Measurements from ENCODE around the gene KHDC4.

Gene KHDC4

DNA sequence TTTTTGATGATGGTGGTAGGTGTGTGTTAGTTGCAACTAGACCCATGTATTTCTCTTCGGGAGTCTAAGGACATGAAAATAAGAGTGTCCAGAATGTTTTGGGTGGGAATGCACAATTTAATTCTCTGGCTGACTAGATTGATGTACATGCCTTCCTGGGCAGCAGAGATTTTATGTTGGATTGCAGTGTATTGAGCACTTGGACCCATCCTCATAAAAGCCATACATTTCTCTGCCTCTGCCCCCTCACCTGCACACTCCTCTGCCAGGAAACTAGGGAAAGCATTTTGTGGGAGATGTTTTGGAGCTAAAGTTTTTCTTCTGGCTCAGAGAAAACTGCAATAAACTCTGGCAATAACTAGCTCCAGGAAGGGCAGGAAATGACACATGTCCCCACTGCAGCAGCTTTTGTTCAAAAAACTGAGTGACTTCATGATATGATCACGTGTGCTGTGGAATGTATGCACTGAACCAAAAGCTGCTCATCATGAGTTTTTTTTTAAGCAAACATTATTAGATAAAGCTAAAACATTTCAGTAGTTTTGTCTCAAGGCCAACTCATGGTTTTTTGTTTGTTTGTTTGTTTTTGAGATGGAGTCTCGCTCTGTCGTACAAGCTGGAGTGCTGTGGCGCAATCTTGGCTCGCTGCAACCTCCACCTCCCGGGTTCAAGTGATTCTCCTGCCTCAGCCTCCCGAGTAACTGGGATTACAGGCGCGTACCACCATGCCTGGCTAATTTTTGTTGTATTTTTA is 40.6 kb downstream of the KHDC4 start:
- intact Hi-C loops (cut with micrococcal nuclease), result no loop called here
- peak overlapping the region; percentile 9 for H3K4me3 Mint-ChIP-seq
- H3K9me3 Mint-ChIP-seq, result no peaks in the 10 kb centered on the region
- no peaks in the 10 kb centered on the region for H3K27me3 Mint-ChIP-seq
- peaks cover 31% of the 10 kb centered on the region for H3K36me3 Mint-ChIP-seq (ENCODE audit: low read depth)
- H3K4me1 Mint-ChIP-seq (ENCODE audit: low read depth), result peaks cover 11% of the 10 kb centered on the region
- H3K27ac Mint-ChIP-seq, result peak overlapping the region; percentile 40

DNA sequence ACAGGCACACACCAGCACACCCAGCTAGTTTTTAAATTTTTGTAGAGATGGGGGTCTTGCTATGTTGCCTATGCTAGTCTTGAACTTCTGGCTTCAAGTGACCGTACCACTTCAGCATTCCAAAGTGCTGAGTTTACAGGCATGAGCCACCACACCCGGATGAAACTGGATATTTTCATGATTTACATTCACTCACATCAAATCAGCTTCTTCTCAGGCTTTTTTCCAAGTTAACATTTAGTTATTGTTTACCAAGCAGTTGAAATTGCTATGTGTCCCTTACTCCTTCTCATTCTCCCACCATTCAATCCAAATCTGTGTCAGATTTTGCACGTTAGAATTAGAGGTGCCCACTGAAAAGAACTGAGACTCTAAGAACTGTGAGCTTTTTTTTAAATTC is 41.4 kb downstream of the KHDC4 start:
- intact Hi-C loops (cut with micrococcal nuclease), result no loop called here

DNA sequence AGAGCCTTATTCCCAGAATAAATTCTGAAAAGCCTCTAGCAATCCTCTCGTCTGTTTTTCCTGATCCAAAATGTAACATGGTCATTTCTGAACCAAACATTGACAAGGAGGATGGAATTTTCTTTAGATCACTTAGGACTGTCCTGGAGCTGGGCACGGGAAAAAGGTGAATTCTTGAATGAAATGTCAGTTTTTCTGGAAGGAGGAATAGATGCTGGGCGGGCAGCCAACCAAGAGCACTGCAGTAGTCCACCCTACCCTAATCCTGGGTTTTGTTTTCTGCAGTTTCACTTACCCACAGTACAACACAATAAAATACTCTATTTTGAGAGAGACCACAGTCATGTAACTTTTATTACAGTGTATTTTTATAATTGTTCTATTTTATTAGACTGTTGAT is 44.0 kb downstream of the KHDC4 start:
- Mint-ChIP-seq H3K36me3 (ENCODE audit: low read depth) (peaks cover under 1% of the 10 kb centered on the region), H3K27me3 (no peaks in the 10 kb centered on the region), H3K4me3 (no peak overlapping the region), H3K4me1 (ENCODE audit: low read depth) (peaks cover 11% of the 10 kb centered on the region), H3K9me3 (no peaks in the 10 kb centered on the region), H3K27ac (no peak overlapping the region)
- intact Hi-C loops (cut with micrococcal nuclease), result no loop called here

More for the DNA sequence above, 41.4 kb downstream of the KHDC4 start:
- H3K4me3 Mint-ChIP-seq, result no peak overlapping the region
- peaks cover 26% of the 10 kb centered on the region for H3K36me3 Mint-ChIP-seq (ENCODE audit: low read depth)
- peaks cover 11% of the 10 kb centered on the region for H3K4me1 Mint-ChIP-seq (ENCODE audit: low read depth)
- peak overlapping the region; percentile 40 for H3K27ac Mint-ChIP-seq
- H3K27me3 Mint-ChIP-seq, result no peaks in the 10 kb centered on the region
- H3K9me3 Mint-ChIP-seq, result no peaks in the 10 kb centered on the region

DNA sequence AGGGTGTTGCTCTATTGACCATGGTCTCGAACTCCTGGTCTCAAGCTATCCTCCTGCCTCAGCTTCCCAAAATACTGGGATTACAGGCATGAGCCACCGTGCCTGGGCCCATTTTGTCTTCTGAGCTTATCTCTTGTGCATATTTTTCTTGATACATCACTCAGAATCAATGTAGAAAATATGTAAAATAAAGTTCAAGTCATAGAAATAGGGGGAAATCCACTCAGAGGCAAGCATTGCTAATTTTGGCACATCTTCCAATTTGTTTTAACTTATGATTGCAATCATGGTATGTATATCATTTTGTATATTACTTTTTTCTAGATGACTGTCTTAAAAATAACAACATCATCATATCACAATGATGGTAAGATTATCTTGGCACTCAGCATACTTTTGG is 44.6 kb downstream of the KHDC4 start:
- no peaks in the 10 kb centered on the region for H3K27me3 Mint-ChIP-seq
- H3K9me3 Mint-ChIP-seq, result no peaks in the 10 kb centered on the region
- intact Hi-C loops (cut with micrococcal nuclease), result no loop called here
- no peaks in the 10 kb centered on the region for H3K36me3 Mint-ChIP-seq (ENCODE audit: low read depth)
- no peak overlapping the region for H3K4me3 Mint-ChIP-seq
- no peak overlapping the region for H3K27ac Mint-ChIP-seq
- H3K4me1 Mint-ChIP-seq (ENCODE audit: low read depth), result peaks cover 11% of the 10 kb centered on the region

DNA sequence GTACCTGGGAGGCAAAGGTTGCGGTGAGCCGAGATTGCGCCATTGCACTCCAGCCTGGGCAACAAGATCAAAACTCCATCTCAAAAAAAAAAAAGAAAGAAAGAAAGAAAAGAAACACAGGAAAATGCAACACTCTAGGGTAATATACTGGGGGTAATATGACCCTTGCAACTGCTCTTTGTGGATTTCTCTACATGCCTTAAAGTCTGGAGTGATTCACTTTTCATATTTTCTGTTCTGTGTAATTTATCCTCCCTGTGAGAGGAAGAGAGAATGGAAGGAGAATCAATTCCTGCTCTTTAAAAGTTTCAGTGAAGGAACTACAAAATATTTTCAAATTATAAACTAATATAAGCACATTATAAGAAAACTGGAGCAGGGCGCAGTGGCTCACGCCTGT is 45.7 kb downstream of the KHDC4 start:
- H3K36me3 Mint-ChIP-seq (ENCODE audit: low read depth), result no peaks in the 10 kb centered on the region
- intact Hi-C loops (cut with micrococcal nuclease), result no loop called here
- peaks cover 6% of the 10 kb centered on the region for H3K4me1 Mint-ChIP-seq (ENCODE audit: low read depth)
- H3K27me3 Mint-ChIP-seq, result no peaks in the 10 kb centered on the region
- H3K27ac Mint-ChIP-seq, result no peak overlapping the region
- H3K4me3 Mint-ChIP-seq, result no peak overlapping the region
- no peaks in the 10 kb centered on the region for H3K9me3 Mint-ChIP-seq

DNA sequence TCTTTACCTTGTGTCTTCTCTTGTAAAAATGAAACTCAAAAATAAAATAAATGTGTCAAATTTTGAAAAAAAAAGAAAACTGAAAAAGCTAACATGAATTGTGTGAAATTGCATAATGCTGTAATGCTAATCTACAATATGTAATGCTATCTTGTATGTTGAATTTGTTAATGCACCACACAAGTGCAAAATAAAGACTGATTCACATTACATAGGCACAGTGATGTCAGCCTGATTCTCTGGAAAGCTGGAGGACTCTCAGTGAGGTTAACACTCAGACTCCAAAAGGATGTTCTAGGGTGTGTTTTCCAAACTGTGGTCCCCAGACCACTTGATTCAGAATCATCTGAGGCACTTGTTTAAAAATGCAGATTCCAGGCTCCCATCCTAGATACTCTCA is 49.2 kb downstream of the KHDC4 start:
- intact Hi-C loops (cut with micrococcal nuclease), result no loop called here
- H3K4me1 Mint-ChIP-seq (ENCODE audit: low read depth), result no peaks in the 10 kb centered on the region
- H3K36me3 Mint-ChIP-seq (ENCODE audit: low read depth), result peaks cover 14% of the 10 kb centered on the region
- H3K4me3 Mint-ChIP-seq, result no peak overlapping the region
- H3K27ac Mint-ChIP-seq, result no peak overlapping the region
- no peaks in the 10 kb centered on the region for H3K27me3 Mint-ChIP-seq
- no peaks in the 10 kb centered on the region for H3K9me3 Mint-ChIP-seq

DNA sequence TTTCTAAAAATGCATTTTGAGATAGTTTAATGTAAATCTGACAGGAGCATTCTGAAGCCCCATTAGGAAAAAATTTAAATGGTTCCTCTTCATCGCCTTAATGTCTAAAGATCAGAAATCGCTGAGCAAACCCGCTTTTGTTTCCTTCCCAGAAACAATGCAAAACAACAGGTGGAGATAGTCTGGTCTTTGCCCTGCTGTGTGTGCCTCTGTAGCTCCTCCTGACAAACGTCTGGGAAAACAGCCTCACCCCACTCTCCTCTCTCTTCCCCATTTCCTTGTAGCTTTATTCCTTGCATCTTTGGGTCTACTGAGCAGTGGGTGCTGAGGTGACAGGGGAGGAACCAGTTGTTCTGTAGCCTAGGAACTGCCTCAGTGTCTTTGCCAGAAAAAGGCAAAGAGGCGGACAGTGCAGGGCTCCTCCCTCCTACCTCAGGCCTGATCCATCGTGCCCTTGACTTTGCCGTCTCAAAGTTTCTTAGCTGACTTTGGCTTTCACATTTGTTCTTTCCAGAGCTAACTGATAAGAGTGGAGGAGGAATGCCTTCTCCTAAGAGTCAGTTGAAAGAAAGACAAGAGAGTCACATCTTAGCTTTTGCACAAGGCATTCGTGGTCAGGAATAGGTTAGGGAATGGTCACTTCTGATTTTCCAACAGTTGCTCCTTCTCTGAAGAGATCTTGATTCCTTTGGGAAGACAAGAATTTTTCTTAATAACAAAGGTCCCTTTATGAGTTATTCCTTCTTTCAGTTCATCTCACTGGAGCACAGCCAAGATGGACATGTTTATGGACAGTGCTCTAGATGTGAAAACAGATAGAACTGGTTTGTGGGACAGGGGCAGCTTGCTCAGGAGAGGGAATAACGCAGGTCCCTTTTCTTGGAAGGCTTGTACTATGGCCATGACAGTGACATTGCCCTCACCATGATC is 49.9 kb downstream of the KHDC4 start:
- no peaks in the 10 kb centered on the region for H3K9me3 Mint-ChIP-seq
- H3K27me3 Mint-ChIP-seq, result no peaks in the 10 kb centered on the region
- intact Hi-C loops (cut with micrococcal nuclease), result no loop called here
- peaks cover 14% of the 10 kb centered on the region for H3K36me3 Mint-ChIP-seq (ENCODE audit: low read depth)
- H3K4me3 Mint-ChIP-seq, result no peak overlapping the region
- H3K4me1 Mint-ChIP-seq (ENCODE audit: low read depth), result no peaks in the 10 kb centered on the region
- H3K27ac Mint-ChIP-seq, result no peak overlapping the region

DNA sequence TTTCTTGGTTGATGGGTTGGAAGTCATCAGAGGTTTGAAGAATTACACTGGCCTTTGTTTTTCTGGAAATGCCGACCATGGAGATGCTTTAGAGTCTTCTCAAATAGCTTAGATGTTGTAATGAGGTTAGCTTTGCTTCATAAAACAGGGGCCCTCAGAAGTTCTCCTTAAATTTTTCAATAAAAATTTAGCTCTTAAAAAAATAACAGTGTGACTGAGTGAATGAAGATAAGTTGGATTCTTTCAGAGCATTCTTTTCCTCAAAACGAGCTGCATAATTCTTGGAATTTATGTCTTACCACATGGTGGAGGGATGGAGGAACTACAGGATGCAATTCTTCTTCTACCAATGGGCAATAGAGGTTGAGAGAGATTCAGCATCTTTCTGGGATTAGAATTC is 51.4 kb downstream of the KHDC4 start:
- Mint-ChIP-seq H3K4me1 (ENCODE audit: low read depth) (no peaks in the 10 kb centered on the region), H3K27me3 (no peaks in the 10 kb centered on the region), H3K36me3 (ENCODE audit: low read depth) (peaks cover 14% of the 10 kb centered on the region), H3K9me3 (no peaks in the 10 kb centered on the region), H3K27ac (no peak overlapping the region), H3K4me3 (no peak overlapping the region)
- intact Hi-C loops (cut with micrococcal nuclease), result no loop called here

DNA sequence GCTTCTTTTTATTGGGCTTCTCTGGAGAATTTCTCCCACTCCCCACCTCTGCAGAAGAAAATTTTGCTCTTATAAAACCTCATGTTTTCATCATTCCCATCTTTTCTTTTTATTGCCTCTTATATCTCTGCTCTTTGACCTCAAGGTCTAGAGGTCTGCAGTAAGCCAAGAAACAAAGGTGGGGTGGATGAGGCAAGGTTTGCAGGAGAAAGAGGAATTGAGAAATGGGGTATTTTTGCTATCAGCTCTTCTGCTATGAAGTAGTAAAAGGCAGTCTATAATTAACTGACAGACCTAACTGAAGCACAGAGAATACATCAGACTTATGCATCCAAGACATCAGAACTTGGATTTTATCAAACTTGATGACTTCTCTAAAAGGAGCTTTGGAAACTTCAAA is 52.0 kb downstream of the KHDC4 start:
- Mint-ChIP-seq H3K27me3 (no peaks in the 10 kb centered on the region), H3K4me3 (no peak overlapping the region), H3K36me3 (ENCODE audit: low read depth) (peaks cover 14% of the 10 kb centered on the region), H3K4me1 (ENCODE audit: low read depth) (no peaks in the 10 kb centered on the region), H3K27ac (no peak overlapping the region), H3K9me3 (no peaks in the 10 kb centered on the region)
- intact Hi-C loops (cut with micrococcal nuclease), result no loop called here

DNA sequence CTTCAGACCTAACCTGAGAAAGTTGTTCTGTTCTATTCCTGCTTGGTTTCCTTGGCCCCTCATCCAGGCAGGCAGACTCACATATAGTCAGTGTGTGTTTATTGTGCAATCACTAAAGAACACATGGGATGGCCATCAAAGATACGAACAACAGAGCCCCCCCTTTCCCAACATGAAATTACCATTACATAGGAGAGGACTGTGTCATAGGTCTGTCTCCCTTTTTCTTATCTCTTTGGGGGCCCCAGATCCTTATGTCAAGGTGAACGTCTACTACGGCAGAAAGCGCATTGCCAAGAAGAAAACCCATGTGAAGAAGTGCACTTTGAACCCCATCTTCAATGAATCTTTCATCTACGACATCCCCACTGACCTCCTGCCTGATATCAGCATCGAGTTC is 53.3 kb downstream of the KHDC4 start:
- Mint-ChIP-seq H3K4me3 (no peak overlapping the region), H3K36me3 (ENCODE audit: low read depth) (peaks cover 14% of the 10 kb centered on the region), H3K27ac (no peak overlapping the region), H3K4me1 (ENCODE audit: low read depth) (no peaks in the 10 kb centered on the region), H3K9me3 (no peaks in the 10 kb centered on the region), H3K27me3 (no peaks in the 10 kb centered on the region)
- intact Hi-C loops (cut with micrococcal nuclease), result no loop called here

DNA sequence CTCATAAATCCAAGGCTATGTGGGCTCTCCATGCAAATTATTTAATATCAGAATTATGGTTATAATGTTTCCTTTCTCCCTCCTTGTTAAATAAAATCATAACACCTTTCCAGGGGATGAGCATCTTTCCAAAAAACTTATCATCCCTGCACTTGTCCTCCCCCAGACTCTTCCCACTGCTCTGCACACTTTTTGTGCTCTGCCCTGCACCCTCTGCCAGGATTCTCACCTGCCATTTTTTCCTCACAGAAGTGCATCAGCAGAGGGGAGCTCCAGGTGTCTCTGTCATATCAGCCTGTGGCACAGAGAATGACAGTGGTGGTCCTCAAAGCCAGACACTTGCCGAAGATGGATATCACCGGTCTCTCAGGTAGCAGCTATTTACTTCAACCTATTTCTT is 54.0 kb downstream of the KHDC4 start:
- intact Hi-C loops (cut with micrococcal nuclease), result no loop called here
- H3K27me3 Mint-ChIP-seq, result no peaks in the 10 kb centered on the region
- no peaks in the 10 kb centered on the region for H3K4me1 Mint-ChIP-seq (ENCODE audit: low read depth)
- no peak overlapping the region for H3K27ac Mint-ChIP-seq
- no peaks in the 10 kb centered on the region for H3K9me3 Mint-ChIP-seq
- peaks cover 14% of the 10 kb centered on the region for H3K36me3 Mint-ChIP-seq (ENCODE audit: low read depth)
- no peak overlapping the region for H3K4me3 Mint-ChIP-seq

DNA sequence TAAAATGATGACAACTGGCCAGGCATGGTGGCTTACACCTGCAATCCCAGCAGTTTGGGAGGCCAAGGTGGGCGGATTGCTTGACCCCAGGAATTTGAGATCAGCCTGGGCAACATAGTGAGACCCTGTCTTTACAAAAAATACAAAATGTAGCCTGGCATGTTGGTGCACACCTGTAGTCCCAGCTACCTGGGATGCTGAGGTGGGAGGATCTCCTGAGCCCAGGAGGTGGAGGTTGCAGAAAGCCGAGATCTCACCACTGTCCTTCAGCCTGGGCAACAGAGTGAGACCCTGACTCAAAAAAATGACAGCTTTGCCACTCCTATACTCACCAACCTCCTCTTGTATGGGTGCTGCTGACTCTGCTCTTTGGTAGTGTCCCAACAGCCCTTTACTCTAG is 56.3 kb downstream of the KHDC4 start:
- Mint-ChIP-seq H3K27me3 (no peaks in the 10 kb centered on the region), H3K36me3 (ENCODE audit: low read depth) (peaks cover 14% of the 10 kb centered on the region), H3K27ac (peak overlapping the region; percentile 5), H3K9me3 (no peaks in the 10 kb centered on the region), H3K4me1 (ENCODE audit: low read depth) (no peaks in the 10 kb centered on the region), H3K4me3 (no peak overlapping the region)
- intact Hi-C loops (cut with micrococcal nuclease), result no loop called here

DNA sequence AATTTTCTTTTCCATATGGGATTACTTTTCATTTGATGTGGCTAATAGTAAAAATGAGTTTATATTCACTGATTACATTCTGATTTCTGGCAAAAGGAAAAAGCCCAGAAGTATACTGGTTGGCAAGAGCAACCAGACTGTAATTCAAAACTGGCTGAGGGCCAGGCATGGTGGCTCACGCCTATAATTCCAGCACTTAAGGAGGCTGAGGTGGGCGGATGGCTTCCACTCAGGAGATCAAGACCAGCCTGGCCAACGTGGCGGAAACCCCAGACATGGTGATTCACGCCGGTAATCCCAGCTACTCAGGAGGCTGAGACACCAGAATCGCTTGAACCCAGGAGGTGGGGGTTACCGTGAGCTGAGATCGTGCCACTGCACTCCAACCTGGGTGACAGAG is 60.4 kb downstream of the KHDC4 start:
- Mint-ChIP-seq H3K4me3 (no peak overlapping the region), H3K9me3 (no peaks in the 10 kb centered on the region), H3K36me3 (ENCODE audit: low read depth) (no peaks in the 10 kb centered on the region), H3K4me1 (ENCODE audit: low read depth) (no peaks in the 10 kb centered on the region), H3K27ac (no peak overlapping the region), H3K27me3 (no peaks in the 10 kb centered on the region)
- intact Hi-C loops (cut with micrococcal nuclease), result no loop called here

DNA sequence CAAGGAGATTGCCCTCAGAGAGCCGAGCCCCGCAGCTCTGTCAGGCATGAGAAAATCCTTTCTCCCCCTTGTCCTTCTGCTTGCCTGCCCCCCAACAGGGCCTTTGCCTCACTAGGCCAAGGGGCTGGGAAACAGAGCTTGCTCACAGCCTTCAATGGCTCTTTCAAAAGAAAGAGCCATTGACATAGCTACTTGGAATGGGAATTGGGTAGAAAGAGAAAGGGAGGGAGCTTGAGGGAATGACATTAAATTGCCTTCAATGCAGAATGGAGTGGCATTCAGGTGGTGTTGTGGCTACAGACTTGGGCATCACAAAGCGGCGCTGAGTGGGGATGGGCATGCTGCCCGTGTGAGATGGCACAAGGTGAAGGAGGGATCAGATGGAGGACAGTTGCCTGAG is 61.7 kb downstream of the KHDC4 start:
- intact Hi-C loops (cut with micrococcal nuclease), result no loop called here
- no peaks in the 10 kb centered on the region for H3K4me1 Mint-ChIP-seq (ENCODE audit: low read depth)
- no peaks in the 10 kb centered on the region for H3K9me3 Mint-ChIP-seq
- H3K27me3 Mint-ChIP-seq, result no peaks in the 10 kb centered on the region
- no peak overlapping the region for H3K27ac Mint-ChIP-seq
- H3K4me3 Mint-ChIP-seq, result no peak overlapping the region
- no peaks in the 10 kb centered on the region for H3K36me3 Mint-ChIP-seq (ENCODE audit: low read depth)
